Measurements from ENCODE around the gene MAMDC2.
A peak's percentile ranks its signal among the peaks of the same experiment; 100 is the strongest.

MAMDC2 gene

DNA sequence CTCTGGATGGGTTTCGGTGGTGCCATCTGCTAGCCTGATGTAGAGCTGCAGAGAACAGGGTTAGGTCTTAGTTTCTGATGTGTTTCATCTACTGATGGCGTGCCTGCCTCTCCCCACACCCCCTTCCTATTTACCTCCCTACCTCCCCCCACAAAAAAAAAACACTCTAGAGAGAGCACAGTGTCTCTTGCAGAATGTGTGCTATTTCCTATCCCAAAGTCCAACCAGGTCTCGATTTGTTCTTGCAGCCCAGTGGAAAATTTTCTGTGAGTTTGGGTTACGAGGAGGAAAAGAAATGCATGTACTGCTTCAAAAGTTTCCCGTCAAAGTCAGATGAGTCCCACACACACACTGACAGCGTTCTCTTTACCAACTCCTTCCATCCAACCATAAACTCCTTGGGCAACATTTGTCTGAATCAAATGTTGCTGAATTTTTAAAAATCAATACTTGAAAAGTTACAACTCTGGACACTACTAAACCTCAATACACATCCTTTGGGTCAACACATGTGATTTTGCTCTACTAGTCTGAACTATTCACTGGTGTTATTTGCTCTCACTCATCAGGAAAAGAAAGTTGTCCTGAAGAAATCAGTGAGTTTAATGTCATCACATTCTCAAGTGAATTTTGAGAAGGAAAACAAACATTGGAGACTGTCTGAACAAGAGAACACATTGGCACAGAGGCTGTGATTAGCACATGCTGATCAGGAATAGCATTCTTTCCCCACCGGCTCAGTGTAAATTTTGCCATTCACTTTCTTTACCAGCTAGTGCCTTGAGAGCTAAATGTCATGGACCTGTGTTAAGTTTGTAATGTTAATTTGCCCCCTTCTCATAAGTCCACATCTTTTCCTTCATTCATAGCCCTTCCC is 84.1 kb downstream of the MAMDC2 start:
- TF ChIP-seq, protein P1, sequence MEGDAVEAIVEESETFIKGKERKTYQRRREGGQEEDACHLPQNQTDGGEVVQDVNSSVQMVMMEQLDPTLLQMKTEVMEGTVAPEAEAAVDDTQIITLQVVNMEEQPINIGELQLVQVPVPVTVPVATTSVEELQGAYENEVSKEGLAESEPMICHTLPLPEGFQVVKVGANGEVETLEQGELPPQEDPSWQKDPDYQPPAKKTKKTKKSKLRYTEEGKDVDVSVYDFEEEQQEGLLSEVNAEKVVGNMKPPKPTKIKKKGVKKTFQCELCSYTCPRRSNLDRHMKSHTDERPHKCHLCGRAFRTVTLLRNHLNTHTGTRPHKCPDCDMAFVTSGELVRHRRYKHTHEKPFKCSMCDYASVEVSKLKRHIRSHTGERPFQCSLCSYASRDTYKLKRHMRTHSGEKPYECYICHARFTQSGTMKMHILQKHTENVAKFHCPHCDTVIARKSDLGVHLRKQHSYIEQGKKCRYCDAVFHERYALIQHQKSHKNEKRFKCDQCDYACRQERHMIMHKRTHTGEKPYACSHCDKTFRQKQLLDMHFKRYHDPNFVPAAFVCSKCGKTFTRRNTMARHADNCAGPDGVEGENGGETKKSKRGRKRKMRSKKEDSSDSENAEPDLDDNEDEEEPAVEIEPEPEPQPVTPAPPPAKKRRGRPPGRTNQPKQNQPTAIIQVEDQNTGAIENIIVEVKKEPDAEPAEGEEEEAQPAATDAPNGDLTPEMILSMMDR (IDR thresholded peaks at IDR 0.05; ENCODE audit: unreplicated experiment in 3 of 3): no peak
- H3K4me1 Mint-ChIP-seq: peaks cover 41% of the 10 kb centered on the region
- no peaks in the 10 kb centered on the region for H3K27me3 Mint-ChIP-seq (ENCODE audit: low read depth)
- H3K4me3 Mint-ChIP-seq: no peak overlapping the region
- no peaks in the 10 kb centered on the region for H3K36me3 Mint-ChIP-seq (ENCODE audit: low read depth)
- H3K9me3 Mint-ChIP-seq: no peaks in the 10 kb centered on the region
- no peak overlapping the region for H3K27ac Mint-ChIP-seq

DNA sequence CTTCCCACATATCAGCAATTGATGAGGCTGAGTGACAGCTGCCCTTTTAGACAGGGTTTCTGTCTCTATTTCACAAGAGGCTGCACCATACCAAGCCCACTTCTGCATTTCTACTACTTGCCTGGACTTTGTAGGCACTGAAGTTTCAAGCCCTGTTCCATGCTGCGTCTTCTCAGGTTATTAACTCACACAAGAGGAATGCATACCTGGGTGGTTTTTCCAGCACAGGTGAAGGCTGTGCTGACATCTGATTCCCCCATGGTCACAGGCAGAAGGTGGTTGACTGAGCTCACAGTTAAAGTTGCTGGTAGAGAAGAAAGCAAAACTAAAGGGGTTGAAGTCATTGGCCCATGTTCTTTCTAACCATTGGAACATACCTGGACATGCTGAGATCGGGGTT is 86.6 kb downstream of the MAMDC2 start:
- TF ChIP-seq, protein P1 (IDR thresholded peaks at IDR 0.05; ENCODE audit: unreplicated experiment in 3 of 3): no peak
- H3K27ac Mint-ChIP-seq: peak overlapping the region in 1 of 3 experiments; percentile 22
- no peaks in the 10 kb centered on the region for H3K36me3 Mint-ChIP-seq (ENCODE audit: low read depth)
- no peaks in the 10 kb centered on the region for H3K27me3 Mint-ChIP-seq (ENCODE audit: low read depth)
- no peaks in the 10 kb centered on the region for H3K9me3 Mint-ChIP-seq
- H3K4me1 Mint-ChIP-seq: peaks cover 62% of the 10 kb centered on the region
- H3K4me3 Mint-ChIP-seq: peak overlapping the region in 1 of 3 experiments; percentile 46

DNA sequence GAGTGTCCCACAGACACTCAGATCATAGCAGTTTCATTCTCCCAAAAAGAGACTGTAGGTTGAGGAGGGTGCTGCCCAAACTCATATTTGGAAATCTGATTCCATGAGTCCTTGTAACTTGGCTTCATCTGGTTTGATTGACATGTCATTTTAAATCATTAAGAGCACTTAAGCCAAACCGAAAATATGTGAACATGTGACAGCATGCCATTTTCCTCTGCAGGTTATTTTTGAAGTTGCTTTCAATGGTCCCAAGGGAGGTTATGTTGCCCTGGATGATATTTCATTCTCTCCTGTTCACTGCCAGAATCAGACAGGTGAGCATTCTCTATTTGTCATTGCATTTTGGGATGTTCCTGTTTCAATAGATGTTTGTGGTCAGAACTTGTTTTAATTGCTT is 87.6 kb downstream of the MAMDC2 start:
- Mint-ChIP-seq H3K36me3 (ENCODE audit: low read depth) (no peaks in the 10 kb centered on the region), H3K4me1 (peaks cover 68% of the 10 kb centered on the region), H3K4me3 (peak overlapping the region in 2 of 3 experiments; percentile 15 to 55), H3K9me3 (no peaks in the 10 kb centered on the region), H3K27ac (peak overlapping the region in 2 of 3 experiments; percentile 11 to 27), H3K27me3 (ENCODE audit: low read depth) (no peaks in the 10 kb centered on the region)
- TF ChIP-seq, protein P1 (IDR thresholded peaks at IDR 0.05; ENCODE audit: unreplicated experiment in 3 of 3): no peak

GRCh38 chr9:70133253-70134208 is 89.9 kb downstream of the MAMDC2 start:
- Mint-ChIP-seq H3K27ac (peak overlapping the region; percentile 24 to 62 (median 53)), H3K27me3 (ENCODE audit: low read depth) (no peaks in the 10 kb centered on the region), H3K36me3 (ENCODE audit: low read depth) (no peaks in the 10 kb centered on the region), H3K9me3 (no peaks in the 10 kb centered on the region), H3K4me1 (peaks cover 65% of the 10 kb centered on the region), H3K4me3 (no peak overlapping the region)
- TF ChIP-seq, protein P1 (IDR thresholded peaks at IDR 0.05; ENCODE audit: unreplicated experiment in 3 of 3): no peak

GRCh38 chr9:70134360-70134759 is 90.7 kb downstream of the MAMDC2 start:
- H3K27me3 Mint-ChIP-seq (ENCODE audit: low read depth): no peaks in the 10 kb centered on the region
- H3K4me1 Mint-ChIP-seq: peaks cover 61% of the 10 kb centered on the region
- TF ChIP-seq, protein P1 (IDR thresholded peaks at IDR 0.05; ENCODE audit: unreplicated experiment in 3 of 3): no peak
- H3K4me3 Mint-ChIP-seq: no peak overlapping the region
- H3K9me3 Mint-ChIP-seq: no peaks in the 10 kb centered on the region
- no peaks in the 10 kb centered on the region for H3K36me3 Mint-ChIP-seq (ENCODE audit: low read depth)
- H3K27ac Mint-ChIP-seq: peak overlapping the region; percentile 24 to 62 (median 53)

All from nephron (organoid).